ENCODE measurements around the gene CLCF1. TPM values are rescaled to one million over a fixed set of nuclear protein-coding genes. Genes with fewer than 3 reads are reported as not detected.
A peak's percentile ranks its signal among the peaks of the same experiment; 100 is the strongest.

Gene CLCF1
- total and polyA plus RNA-seq, 2 of the 13 experiments (the other 11 are each of a cell fraction or from before 2014, with no cell fraction given): 0.49 to 0.78 TPM

- peak; percentile 51; the same call in 1 of the 2 replicates for TF ChIP-seq AHDC1 (CRISPR knock-in tag; IDR thresholded peaks at IDR 0.05; ENCODE audit: borderline replicate concordance)
- TF ChIP-seq ZNF75D (CRISPR knock-in tag; IDR thresholded peaks at IDR 0.05; ENCODE audit: borderline replicate concordance): no peak
- no peak for TF ChIP-seq ZBTB37 (CRISPR knock-in tag; IDR thresholded peaks at IDR 0.05)
- peak; percentile 59; the same call in 1 of the 2 replicates for TF ChIP-seq ZNF609 (CRISPR knock-in tag; IDR thresholded peaks at IDR 0.05; ENCODE audit: borderline replicate concordance)
- no peak for TF ChIP-seq SMARCE1 (IDR thresholded peaks at IDR 0.05; ENCODE audit: borderline replicate concordance)
- no peak for TF ChIP-seq RFXANK (CRISPR knock-in tag; IDR thresholded peaks at IDR 0.05)
- 0 out of 4 replicates have a peak, but pooled peaks of 1 of the 2 experiments have one; percentile 27 for TF ChIP-seq REST (IDR thresholded peaks at IDR 0.05; ENCODE audit: borderline replicate concordance in 1 of 2, low read depth in 1 of 2, low read length in 2 of 2)
- 0 out of 2 replicates have a peak, but pooled peaks have one; percentile 71 for TF ChIP-seq RELA (CRISPR knock-in tag; IDR thresholded peaks at IDR 0.05)
- TF ChIP-seq CREB1 (IDR thresholded peaks at IDR 0.05): peak; percentile 87
- no peak for TF ChIP-seq CREB1 (CRISPR knock-in tag; IDR thresholded peaks at IDR 0.05)
- TF ChIP-seq PITX1 (CRISPR knock-in tag; IDR thresholded peaks at IDR 0.05): peak; percentile 32; the same call in 1 of the 2 replicates
- TF ChIP-seq NFIC (IDR thresholded peaks at IDR 0.05; ENCODE audit: low read length): 0 out of 2 replicates have a peak, but pooled peaks have one; percentile 53
Observed at GRCh38 chr11:67391304-67392182, 18.1 kb upstream of the CLCF1 start, which contains the start of gene RAD9A (continued).

Measured in HepG2 (cell line).